HG03060 (cell line): ENCODE data around the gene KIF9.
A peak's percentile ranks its signal among the peaks of the same experiment; 100 is the strongest.
"Not testable (repeated sequence)": the region's sequence is repeated elsewhere in the genome, so short reads cannot be mapped to it uniquely, and the experiment has no call there.

Experiments
- ATAC-seq: cut with Tn5 transposase; IDR thresholded peaks from one replicate; pipeline ENCODE4 v1.9.1; 2021; ENCODE audit warnings: low read depth, moderate number of reproducible peaks; ENCODE audit not compliant: unreplicated experiment

KIF9 gene, protein sequence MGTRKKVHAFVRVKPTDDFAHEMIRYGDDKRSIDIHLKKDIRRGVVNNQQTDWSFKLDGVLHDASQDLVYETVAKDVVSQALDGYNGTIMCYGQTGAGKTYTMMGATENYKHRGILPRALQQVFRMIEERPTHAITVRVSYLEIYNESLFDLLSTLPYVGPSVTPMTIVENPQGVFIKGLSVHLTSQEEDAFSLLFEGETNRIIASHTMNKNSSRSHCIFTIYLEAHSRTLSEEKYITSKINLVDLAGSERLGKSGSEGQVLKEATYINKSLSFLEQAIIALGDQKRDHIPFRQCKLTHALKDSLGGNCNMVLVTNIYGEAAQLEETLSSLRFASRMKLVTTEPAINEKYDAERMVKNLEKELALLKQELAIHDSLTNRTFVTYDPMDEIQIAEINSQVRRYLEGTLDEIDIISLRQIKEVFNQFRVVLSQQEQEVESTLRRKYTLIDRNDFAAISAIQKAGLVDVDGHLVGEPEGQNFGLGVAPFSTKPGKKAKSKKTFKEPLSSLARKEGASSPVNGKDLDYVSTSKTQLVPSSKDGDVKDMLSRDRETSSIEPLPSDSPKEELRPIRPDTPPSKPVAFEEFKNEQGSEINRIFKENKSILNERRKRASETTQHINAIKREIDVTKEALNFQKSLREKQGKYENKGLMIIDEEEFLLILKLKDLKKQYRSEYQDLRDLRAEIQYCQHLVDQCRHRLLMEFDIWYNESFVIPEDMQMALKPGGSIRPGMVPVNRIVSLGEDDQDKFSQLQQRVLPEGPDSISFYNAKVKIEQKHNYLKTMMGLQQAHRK

DNA sequence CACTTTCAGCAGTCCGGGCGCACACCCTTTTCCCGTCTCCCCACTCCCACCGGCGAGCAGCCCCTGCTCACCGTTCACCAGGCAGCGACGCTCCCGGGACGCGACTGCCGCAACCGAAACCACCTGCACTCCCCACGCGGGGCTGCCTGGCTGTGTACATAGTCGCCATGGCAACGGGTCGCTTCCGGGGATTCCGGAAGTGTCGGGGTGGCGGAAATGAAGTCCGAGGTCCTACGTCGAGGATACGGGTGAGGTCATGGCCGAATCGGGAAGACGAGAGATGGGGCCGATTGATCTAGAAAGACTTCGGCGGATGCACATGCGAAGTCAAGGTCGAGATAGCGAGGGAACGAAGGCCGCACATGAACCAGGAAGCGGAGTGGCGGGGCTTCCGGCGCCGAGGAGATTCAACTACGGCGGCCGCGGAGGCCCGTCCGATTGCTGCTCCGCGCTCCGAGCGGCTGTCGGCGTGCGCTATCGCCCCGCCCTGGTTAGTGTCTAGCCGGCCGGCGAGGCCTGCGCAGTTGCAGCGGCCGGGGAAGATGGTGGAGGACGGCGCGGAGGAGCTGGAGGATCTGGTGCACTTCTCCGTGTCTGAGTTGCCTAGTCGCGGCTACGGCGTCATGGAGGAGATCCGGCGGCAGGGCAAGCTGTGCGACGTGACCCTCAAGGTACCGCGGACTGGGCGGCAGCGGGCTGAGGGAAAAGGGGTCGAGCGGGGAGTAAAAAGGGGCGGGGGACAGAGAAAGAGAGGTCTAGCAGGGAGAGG, at the start of gene KIF9, which contains the start of gene KLHL18:
KIF9 (minus strand) TSS at position 376 of the 769 bp plus-strand sequence. CDS start 5,425 bp downstream, outside the sequence.
KLHL18 (plus strand) TSS at position 521 of the 769 bp plus-strand sequence; CDS start at position 543, 22 bp downstream.
- peak; percentile 76 for ATAC-seq

DNA sequence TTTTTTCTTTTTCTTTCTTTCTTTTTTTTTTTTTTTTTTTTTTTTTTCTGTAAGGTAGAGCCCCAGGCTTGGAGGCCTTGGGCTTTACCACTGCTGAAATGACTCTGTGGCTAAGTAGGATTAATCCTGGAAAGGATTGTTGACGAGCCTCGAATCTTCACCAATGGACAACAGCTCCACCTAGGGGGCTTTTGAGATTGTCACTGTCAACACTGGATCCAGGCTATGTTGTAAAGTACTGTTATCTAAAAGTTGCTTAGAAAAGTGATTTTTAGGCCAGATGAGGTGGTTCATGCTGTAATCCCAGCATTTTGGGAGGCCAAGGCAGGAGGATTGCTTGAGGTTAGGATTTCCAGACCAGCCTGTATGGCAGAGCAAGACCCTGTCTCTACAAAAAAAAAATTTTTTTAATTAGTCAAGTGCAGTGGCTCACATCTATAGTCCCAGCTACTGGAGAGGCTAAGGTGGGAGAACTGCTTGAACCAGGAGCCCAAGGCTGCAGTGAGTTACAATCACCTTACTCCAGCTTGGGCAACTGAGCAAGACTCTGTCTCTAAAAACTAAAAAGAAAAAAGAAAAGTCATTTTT, 41.8 kb upstream of the KIF9 start:
- ATAC-seq: no peak

DNA sequence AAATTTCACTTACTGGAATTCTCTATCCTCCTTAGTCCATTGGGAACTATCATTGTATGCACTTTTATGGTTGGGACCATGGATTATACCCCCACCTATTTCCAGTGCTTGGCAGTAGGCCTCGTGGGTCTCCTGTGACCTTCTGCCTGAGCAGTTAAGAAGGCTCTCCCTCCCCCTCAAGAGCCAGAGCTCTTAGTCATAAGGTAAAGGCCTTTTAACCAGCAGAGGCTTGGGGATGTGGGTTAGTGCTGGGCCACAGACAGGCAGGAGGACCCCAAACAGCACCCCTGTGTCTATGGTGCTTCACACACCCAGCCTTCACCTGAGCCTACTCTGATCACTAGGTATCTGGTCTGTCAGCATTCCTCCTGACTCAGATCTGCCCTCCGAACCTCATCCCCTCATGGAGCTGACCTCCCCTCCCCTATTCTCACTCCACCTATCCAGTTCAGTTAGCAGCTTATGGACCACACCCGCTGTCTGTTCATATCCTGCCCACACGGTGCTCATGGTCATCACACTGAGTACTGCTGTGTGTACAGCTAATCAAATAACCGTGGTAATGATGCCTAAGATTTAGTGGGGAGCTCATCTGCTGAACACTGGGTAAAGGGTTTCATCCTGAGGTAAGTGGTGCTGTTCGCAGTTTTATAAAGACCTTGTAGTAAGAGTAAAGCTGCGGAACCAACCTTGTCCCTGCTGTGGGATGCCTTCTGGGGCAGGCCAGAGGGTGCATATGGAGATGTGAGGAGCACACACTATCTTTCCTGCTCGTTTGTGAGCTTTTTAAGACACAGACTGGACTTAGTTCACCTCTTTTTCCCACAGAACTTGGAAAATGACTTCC, 41.1 kb upstream of the KIF9 start:
- ATAC-seq: no peak

DNA sequence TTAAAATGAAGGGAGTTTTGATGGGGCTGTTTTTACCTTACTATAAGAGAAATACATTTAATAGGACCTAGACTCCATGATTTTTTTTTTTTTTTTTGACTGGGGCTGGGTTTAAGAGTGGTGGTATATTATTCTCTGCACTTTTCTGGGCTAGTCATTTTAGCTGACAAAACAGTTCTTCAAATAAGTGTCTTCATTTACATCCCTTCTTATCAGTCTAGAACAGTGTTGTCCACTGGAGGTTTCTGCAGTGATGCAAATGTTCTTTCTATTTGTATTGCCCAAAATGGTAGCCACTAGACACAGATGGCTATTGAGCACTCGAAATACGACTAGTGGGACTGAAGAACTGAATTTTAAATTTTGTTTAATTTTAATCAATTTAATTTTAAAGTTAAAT, 37.4 kb upstream of the KIF9 start:
- no peak for ATAC-seq

DNA sequence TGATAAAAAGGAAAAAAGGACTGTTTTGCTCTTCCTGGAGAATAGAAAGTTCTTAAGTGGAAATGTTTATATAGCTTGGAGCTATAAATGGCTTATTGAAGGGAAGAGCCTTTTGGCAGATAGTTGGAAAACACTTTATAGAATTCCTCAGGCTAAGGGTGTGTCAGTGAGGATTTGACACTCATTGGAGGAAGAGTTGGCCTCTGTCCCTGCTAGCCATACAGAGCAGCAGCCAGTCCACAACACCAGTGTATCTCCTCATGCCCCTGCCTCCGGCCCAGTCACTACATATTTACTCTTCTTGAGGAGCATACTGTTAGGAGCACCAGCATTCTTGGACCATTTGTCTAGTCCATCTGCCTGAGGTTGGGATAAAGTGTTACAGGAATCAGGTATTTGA, 36.3 kb upstream of the KIF9 start:
- ATAC-seq: no peak

DNA sequence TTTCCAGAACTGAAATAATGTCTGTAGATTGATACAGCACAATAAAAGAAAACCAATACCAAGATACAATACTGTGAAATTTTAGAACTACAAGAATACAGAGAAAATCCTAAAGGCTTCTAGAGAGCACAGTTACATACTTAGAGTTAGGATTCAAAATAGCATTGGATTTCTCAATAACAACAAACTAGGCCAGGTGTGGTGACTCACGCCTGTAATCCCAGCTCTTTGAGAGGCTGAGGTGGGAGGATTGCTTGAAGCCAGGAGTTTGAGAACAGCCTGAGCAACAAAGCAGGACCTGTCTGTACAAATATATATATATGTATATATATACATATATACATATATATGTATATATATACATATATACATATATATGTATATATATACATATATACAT, 33.6 kb upstream of the KIF9 start:
- not testable (repeated sequence) for ATAC-seq

DNA sequence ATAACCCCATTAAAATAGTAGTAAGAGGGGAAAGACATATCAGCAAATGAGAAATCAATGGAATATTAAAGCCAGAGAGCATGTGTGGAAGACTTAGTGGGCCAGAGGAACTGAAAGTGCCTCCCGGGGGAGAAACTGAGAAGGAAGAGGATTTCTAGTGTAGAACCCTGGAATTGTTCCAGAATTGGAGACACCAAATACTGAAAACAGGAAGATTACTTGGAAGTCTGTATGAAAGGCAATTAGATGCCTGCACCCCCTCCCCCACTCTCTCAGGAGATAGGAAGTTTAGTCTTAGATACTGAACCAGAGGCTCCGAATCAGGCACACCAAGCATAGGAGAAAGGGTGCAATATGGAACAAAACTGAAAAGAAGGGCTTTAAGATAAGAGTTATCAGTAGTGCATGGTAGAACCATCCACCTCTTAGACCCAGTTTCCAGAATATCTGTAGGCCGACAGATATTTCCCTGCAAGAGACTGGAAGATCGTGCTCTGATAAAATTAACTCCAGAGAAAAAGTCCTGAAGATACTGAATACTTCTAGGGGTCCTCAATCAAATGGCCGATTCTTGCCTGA, 32.6 kb upstream of the KIF9 start:
- ATAC-seq: no peak

DNA sequence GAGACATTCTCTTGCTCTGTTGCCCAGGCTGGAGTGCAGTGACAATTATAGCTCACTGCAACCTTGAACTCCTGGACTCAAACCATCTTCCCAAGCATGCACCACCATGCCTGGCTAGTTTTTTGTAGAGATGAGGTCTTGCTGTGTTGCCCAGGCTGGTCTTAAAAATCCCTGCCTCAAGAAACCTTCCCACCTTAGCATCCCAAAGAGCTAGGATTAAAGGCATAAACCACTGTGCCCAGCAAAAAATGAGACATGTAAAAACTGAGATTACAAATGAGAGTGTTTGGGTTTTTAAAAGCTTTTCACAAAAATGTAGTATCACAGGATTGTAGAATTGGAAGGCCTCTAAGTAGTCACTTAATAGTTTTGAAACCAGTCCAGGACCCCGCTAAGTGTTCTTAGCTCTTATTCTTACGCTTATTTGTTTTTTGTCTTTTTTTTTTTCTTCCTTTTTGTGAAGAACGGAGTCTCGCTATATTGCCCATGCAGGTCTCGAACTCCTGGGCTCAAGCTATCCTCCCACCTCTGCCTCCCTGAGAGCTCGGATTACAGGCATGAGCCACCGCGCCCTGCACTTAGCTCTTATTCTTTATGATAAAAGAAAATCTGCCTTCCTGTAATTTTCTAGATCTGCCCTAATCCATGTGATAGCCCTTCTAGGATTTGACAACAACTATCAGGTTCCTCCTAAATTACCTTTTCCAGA, 31.6 kb upstream of the KIF9 start:
- no peak for ATAC-seq

DNA sequence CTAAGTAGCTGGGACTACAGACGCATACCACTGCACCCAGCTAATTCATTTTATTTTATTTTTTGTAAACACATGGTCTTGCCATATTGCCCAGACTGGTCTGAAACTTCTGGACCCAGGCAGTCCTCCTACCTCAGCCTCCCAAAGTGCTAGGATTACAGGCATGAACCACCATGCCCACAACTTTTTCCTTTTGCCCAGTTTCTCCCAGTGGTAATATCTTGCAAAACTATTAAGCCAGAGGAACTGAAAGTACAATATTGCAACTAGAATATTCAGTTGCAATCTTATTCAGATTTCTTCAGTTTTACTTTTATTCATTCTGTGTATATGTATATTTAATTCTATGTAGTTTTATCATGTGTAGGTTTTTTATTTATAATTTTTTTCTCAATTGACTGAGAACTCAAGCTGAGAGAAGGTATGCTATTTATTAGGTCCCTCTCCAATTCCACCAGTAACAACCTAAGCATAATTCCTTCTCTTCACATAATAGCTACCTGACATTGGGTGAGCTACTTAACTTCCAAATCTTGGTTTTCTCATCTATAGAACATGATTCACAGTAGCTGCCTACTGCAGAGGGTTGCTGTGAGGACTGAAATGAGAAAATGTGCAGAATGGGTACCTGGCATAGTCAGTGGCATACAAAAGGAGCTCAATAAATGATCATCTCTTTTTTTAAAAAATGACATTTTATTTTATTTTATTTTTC, 30.9 kb upstream of the KIF9 start:
- ATAC-seq: no peak

DNA sequence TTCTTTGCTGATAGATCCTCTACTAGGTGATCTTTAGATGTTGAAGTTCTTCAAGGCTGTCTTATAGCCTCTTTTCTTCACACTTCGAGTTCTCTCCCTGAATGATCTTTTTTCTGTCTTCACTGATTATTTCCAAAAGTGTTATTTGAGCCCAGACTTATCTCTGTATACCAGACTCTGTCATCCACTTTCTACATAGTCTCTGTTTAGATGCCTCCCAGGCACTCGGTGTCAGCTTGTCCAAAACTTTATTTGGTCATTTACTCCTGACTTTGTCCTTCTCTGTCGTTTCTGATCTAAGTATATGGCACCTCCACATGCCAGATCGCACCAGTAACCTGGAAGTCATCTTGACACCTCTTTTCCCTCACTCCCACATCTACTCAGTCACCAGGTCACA, 27.8 kb upstream of the KIF9 start:
- no peak for ATAC-seq

DNA sequence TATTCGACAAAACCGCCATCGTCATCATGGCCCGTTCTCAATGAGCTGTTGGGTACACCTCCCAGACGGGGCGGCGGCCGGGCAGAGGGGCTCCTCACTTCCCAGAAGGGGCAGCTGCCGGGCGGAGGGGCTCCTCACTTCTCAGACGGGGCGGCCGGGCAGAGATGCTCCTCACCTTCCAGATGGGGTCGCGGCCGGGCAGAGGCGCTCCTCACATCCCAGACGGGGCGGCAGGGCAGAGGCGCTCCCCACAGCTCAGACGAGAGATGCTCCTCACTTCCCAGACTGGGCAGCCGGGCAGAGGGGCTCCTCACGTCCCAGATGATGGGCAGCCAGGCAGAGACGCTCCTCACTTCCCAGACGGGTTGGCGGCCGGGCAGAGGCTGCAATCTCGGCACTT, 26.6 kb upstream of the KIF9 start:
- not testable (repeated sequence) for ATAC-seq

DNA sequence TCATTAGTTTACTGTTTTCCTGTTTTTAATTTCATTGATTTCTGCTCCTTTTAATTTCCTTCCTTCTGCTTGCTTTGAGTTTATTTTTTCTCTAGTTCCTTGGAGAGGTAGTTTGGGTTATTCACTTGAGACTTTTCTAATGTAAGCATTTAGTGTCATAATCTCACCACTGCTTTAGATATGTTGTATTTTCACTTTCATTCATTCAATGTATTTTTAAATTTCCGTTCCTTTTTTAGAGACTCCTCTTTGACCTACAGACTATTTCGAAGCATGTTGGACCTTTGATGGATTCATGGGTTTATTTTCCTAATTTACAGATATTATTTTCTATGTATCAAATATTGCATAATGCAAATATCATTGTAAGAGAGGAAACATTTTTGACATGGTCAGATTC, 23.4 kb upstream of the KIF9 start:
- no peak for ATAC-seq

DNA sequence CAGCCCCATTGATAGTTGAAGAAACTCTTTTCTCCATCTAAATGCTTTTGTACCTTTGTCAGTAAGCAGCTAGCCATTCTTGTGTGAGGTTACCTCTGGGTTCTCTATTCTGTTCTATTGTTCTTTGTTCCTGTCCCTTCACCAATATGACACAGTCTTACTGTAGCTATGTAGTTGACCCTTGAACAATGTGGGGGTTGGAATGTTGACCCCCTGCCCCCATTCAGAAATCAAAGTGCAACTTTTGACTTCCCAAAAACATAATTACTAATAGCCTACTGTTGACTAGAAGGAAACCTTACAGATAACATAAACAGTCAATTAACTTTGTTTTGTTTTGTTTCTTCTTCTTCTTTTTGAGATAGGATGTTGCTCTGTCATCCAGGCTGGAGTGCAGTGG, 18.9 kb upstream of the KIF9 start:
- no peak for ATAC-seq

DNA sequence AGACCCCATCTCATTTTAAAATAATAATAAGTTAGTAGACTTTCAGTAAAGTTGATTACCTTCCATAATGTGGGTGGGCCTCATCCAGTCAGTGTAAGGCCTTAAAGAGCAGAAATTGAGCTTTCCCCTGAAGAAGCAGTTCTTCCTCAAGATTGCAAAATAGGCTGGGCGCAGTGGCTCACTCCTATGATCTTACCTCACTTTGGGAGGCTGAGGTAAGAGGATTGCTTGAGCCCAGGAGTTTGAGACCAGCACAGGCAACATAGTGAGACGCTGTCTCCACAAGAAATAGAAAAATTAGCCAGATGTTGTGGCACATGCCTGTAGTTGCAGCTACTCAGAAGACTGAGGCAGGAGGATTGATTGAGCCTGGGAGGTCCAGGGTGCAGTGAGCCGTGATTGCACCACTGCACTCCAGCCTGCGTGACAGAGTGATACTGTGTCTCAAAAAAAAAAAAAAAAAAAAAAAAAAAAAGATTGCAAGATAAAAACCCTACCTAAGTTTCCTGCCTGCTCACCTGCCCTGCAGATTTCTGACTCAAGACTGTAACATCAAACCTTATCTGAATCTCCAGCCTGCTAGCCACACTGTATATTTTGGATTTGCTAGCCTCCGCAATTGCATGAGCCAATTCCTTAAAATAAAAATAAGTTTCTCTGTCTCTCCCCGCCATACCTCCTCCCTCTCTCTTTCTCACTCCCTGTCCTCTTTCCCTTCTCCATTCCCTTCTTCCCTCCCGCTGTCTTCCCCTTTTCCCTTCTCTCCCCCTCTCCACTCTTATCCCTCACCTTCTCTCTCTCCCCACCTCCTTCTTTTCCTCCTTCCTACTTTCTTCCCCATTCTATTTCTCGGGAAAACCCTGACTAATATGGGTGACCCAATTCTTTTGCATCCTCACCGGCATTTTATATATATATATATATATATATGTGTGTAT, 17.1 kb upstream of the KIF9 start:
- ATAC-seq: no peak

DNA sequence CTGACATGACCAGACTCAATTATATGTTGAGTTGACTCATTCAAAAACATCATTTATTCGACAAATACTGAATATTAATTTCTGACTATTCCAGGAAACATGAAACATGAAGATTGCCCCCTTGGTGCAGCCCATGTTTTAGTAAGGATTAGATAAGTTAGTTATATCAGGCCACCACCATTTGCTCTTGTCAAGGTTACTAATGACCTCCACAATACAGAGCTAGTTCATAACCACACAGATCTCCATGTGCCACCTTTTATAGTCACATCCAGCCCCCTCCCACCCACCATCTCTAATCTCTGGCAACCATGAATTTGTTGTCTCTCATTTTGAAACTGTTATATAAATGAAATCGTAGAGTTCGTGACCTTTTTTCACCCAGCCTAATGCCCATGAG, 15.8 kb upstream of the KIF9 start:
- ATAC-seq: no peak

DNA sequence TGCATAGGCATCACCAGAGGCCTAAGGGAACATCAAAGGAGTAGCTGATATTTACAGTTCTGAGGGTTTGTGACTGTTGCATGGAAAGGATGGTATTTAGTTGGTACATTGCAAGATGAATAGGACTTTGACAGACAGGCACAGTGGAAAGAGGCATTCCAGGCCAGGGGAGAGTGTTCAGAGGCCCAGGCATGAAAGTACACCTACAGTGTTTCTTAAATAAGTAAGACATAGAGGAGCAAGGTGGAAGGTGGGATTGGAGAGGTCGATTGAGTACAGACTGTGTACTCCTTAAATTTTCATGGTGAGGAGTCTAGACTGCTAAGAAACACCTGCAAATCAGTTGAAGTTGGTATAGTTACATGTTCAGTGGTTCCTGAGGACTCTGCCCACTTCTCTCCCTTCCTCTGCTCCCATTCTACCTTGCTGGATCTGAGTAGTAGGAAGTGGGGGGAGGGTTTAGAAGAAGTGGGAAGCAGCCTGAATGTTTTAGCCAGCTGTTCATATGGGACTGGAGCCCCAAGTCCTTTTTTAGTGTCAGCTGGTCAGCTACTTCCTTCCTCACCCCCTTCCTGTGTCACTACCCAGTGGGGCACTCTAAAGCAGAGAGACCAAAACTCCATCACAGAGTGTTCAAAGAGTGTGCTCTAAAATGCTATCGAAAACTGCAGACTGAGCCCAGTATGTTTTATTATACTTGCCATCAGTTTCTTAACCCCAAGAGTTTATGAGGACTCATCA, 14.1 kb upstream of the KIF9 start:
- no peak for ATAC-seq
